HG03196 (cell line): ENCODE measurements around the gene OR2A7.
"Not testable (repeated sequence)": the region's sequence is repeated elsewhere in the genome, so short reads cannot be mapped to it uniquely, and the experiment has no call there.

Experiments
- ATAC-seq: cut with Tn5 transposase; IDR thresholded peaks from one replicate; pipeline ENCODE4 v1.9.1; 2021; ENCODE audit not compliant: unreplicated experiment

The OR2A7 gene

GRCh38 chr7:144255471-144255897, 9.1 kb downstream of the OR2A7 start:
- no peak for ATAC-seq

GRCh38 chr7:144252307-144252706, 12.3 kb downstream of the OR2A7 start:
- ATAC-seq: not testable (repeated sequence)

GRCh38 chr7:144247674-144248330, 16.8 kb downstream of the OR2A7 start:
- not testable (repeated sequence) for ATAC-seq

GRCh38 chr7:144246967-144247366, 17.6 kb downstream of the OR2A7 start:
- not testable (repeated sequence) for ATAC-seq

- ATAC-seq: not testable (repeated sequence)
These were observed 19.2 kb downstream of the OR2A7 start for GRCh38 chr7:144245372-144245771.

- not testable (repeated sequence) for ATAC-seq
These were observed 25.2 kb downstream of the OR2A7 start, which contains the start of gene OR2A42 for GRCh38 chr7:144239365-144239764. OR2A42 (minus strand) TSS chr7:144239605; CDS start chr7:144232843, 6,762 bp downstream.

GRCh38 chr7:144238530-144239082, 26.0 kb downstream of the OR2A7 start:
- ATAC-seq: not testable (repeated sequence)

GRCh38 chr7:144233039-144233438, 31.6 kb downstream of the OR2A7 start:
- ATAC-seq: not testable (repeated sequence)

- ATAC-seq: not testable (repeated sequence)
These were observed 33.6 kb downstream of the OR2A7 start for GRCh38 chr7:144231027-144231426.

GRCh38 chr7:144228810-144229209, 35.8 kb downstream of the OR2A7 start:
- ATAC-seq: not testable (repeated sequence)

- ATAC-seq: not testable (repeated sequence)
These were observed 37.7 kb downstream of the OR2A7 start for GRCh38 chr7:144226866-144227265.

GRCh38 chr7:144223675-144224074, 40.9 kb downstream of the OR2A7 start:
- not testable (repeated sequence) for ATAC-seq

- ATAC-seq: not testable (repeated sequence)
These were observed 44.1 kb downstream of the OR2A7 start for GRCh38 chr7:144220531-144220930.

- not testable (repeated sequence) for ATAC-seq
These were observed 45.4 kb downstream of the OR2A7 start for GRCh38 chr7:144219149-144219548.

- ATAC-seq: not testable (repeated sequence)
These were observed 46.0 kb downstream of the OR2A7 start for GRCh38 chr7:144218581-144218980.

GRCh38 chr7:144217200-144217599, 47.4 kb downstream of the OR2A7 start:
- not testable (repeated sequence) for ATAC-seq
